IPS-20b (cell line): ENCODE measurements around the gene SRRM3.
"Not testable (repeated sequence)": the region's sequence is repeated elsewhere in the genome, so short reads cannot be mapped to it uniquely, and the experiment has no call there.

Source experiments
- H3K27ac ChIP-seq: one replicate; pipeline ENCODE4 v1.5.1; 2013; ENCODE audit warnings: low read length
- H3K27me3 ChIP-seq: 2 replicates; pipeline ENCODE4 v1.6.1; 2013; ENCODE audit warnings: mild to moderate bottlenecking, low read length, inconsistent platforms; ENCODE audit not compliant: insufficient read depth
- H3K36me3 ChIP-seq: 2 replicates; pipeline ENCODE4 v1.6.1; 2013; ENCODE audit warnings: low read depth, mild to moderate bottlenecking, inconsistent platforms, low read length, moderate library complexity; ENCODE audit not compliant: insufficient read depth
- H3K4me1 ChIP-seq: 2 replicates; pipeline ENCODE4 v1.6.1; 2013; ENCODE audit warnings: mild to moderate bottlenecking, control low read depth, inconsistent platforms, low read length, moderate library complexity; ENCODE audit not compliant: insufficient read depth
- H3K4me3 ChIP-seq: 2 replicates; pipeline ENCODE4 v1.5.1; 2013; ENCODE audit warnings: mild to moderate bottlenecking, low read length, inconsistent platforms
- H3K9ac ChIP-seq: 2 replicates; pipeline ENCODE4 v1.6.1; 2013; ENCODE audit warnings: low read depth, mild to moderate bottlenecking, inconsistent platforms, low read length, moderate library complexity
- H3K9me3 ChIP-seq: 2 replicates; pipeline ENCODE4 v1.6.1; 2013; ENCODE audit warnings: mild to moderate bottlenecking, low read depth, low read length, inconsistent platforms; ENCODE audit not compliant: insufficient read depth

Gene SRRM3

GRCh38 chr7:76296743-76297740 is 95.3 kb downstream of the SRRM3 start:
- no peak overlapping the region for H3K27ac ChIP-seq
- peaks cover 12% of the 10 kb centered on the region for H3K27me3 ChIP-seq
- H3K9ac ChIP-seq = no peak overlapping the region
- peaks cover 3% of the 10 kb centered on the region; the same call in 1 of the 2 replicates for H3K4me1 ChIP-seq
- H3K9me3 ChIP-seq = no peaks in the 10 kb centered on the region
- no peak overlapping the region for H3K4me3 ChIP-seq
- H3K36me3 ChIP-seq = no peaks in the 10 kb centered on the region

- Histone ChIP-seq H3K36me3 (no peaks in the 10 kb centered on the region; the same call in 1 of the 2 replicates), H3K27ac (no peak overlapping the region), H3K27me3 (peaks cover 16% of the 10 kb centered on the region), H3K4me3 (no peak overlapping the region), H3K9ac (no peak overlapping the region), H3K9me3 (no peaks in the 10 kb centered on the region), H3K4me1 (peaks cover 3% of the 10 kb centered on the region; the same call in 1 of the 2 replicates)
These were observed 98.6 kb downstream of the SRRM3 start for GRCh38 chr7:76300166-76300731.

- peaks cover 16% of the 10 kb centered on the region for H3K27me3 ChIP-seq
- H3K27ac ChIP-seq = no peak overlapping the region
- H3K4me3 ChIP-seq = no peak overlapping the region
- H3K9ac ChIP-seq = no peak overlapping the region
- H3K36me3 ChIP-seq = no peaks in the 10 kb centered on the region; the same call in 1 of the 2 replicates
- no peaks in the 10 kb centered on the region for H3K9me3 ChIP-seq
- peaks cover 3% of the 10 kb centered on the region; the same call in 1 of the 2 replicates for H3K4me1 ChIP-seq
These were observed 99.3 kb downstream of the SRRM3 start for GRCh38 chr7:76301000-76301399.

GRCh38 chr7:76302347-76303201 is 100.9 kb downstream of the SRRM3 start, which contains the start of gene HSPB1:
Gene HSPB1 (plus strand): TSS chr7:76302673. CDS start chr7:76302713, 40 bp downstream.
- peak within 1 kb of the TSS; percentile 69; the same call in 1 of the 2 replicates for H3K9ac ChIP-seq
- H3K27me3 ChIP-seq = peaks cover 16% of the 10 kb centered on the region
- H3K27ac ChIP-seq = no peak within 1 kb of the TSS
- H3K36me3 ChIP-seq = no peaks in the 10 kb centered on the region; the same call in 1 of the 2 replicates
- H3K9me3 ChIP-seq = no peaks in the 10 kb centered on the region
- peaks cover 3% of the 10 kb centered on the region; the same call in 1 of the 2 replicates for H3K4me1 ChIP-seq
- H3K4me3 ChIP-seq = peak within 1 kb of the TSS; percentile 71

- peak overlapping the region; percentile 69; the same call in 1 of the 2 replicates for H3K9ac ChIP-seq
- no peaks in the 10 kb centered on the region; the same call in 1 of the 2 replicates for H3K36me3 ChIP-seq
- H3K9me3 ChIP-seq = no peaks in the 10 kb centered on the region
- H3K4me1 ChIP-seq = peaks cover 3% of the 10 kb centered on the region; the same call in 1 of the 2 replicates
- peak overlapping the region; percentile 71 for H3K4me3 ChIP-seq
- no peak overlapping the region for H3K27ac ChIP-seq
- peaks cover 16% of the 10 kb centered on the region for H3K27me3 ChIP-seq
These were observed 101.8 kb downstream of the SRRM3 start for GRCh38 chr7:76303202-76304147.

- Histone ChIP-seq H3K9ac (no peak overlapping the region), H3K4me3 (no peak overlapping the region), H3K9me3 (no peaks in the 10 kb centered on the region), H3K27me3 (peaks cover 16% of the 10 kb centered on the region), H3K27ac (no peak overlapping the region), H3K4me1 (peaks cover 3% of the 10 kb centered on the region; the same call in 1 of the 2 replicates), H3K36me3 (no peaks in the 10 kb centered on the region; the same call in 1 of the 2 replicates)
These were observed 103.2 kb downstream of the SRRM3 start for GRCh38 chr7:76304888-76305375.

- not testable (repeated sequence) for H3K9ac ChIP-seq, H3K4me3 ChIP-seq, H3K27ac ChIP-seq, H3K27me3 ChIP-seq, H3K4me1 ChIP-seq, H3K9me3 ChIP-seq, H3K36me3 ChIP-seq
These were observed 107.2 kb downstream of the SRRM3 start for GRCh38 chr7:76308874-76309273.

- H3K27ac ChIP-seq, H3K9me3 ChIP-seq, H3K9ac ChIP-seq, H3K27me3 ChIP-seq, H3K4me3 ChIP-seq, H3K4me1 ChIP-seq, H3K36me3 ChIP-seq: not testable (repeated sequence)
These were observed 107.8 kb downstream of the SRRM3 start for GRCh38 chr7:76309341-76310101.

GRCh38 chr7:76310102-76310957 is 108.6 kb downstream of the SRRM3 start:
- Histone ChIP-seq H3K9me3 (no peaks in the 10 kb centered on the region), H3K4me3 (no peak overlapping the region), H3K27me3 (no peaks in the 10 kb centered on the region), H3K9ac (no peak overlapping the region), H3K27ac (no peak overlapping the region), H3K4me1 (no peaks in the 10 kb centered on the region), H3K36me3 (no peaks in the 10 kb centered on the region)
